HFFc6 (cell line): ENCODE results near the gene MYMK. TPM values are rescaled to one million over a fixed set of nuclear protein-coding genes. Genes with fewer than 3 reads are reported as not detected.

ENCODE experiments used
- DNase-seq: peaks from one replicate; pipeline ENCODE4 v3.0.0-alpha.2; 2018
- H3K27ac Mint-ChIP-seq: 2 replicates; pipeline ENCODE4 v1.8.0; 2020; ENCODE audit warnings: mild to moderate bottlenecking, mixed read lengths
- H3K27me3 Mint-ChIP-seq: 2 replicates; pipeline ENCODE4 v1.8.0; 2021; ENCODE audit warnings: mild to moderate bottlenecking, moderate library complexity, mixed read lengths; ENCODE audit not compliant: insufficient read depth
- H3K36me3 Mint-ChIP-seq: 2 replicates; pipeline ENCODE4 v1.8.0; 2021; ENCODE audit warnings: low read depth, mixed read lengths
- H3K4me1 Mint-ChIP-seq: 2 replicates; pipeline ENCODE4 v1.8.0; 2020; ENCODE audit warnings: low read depth, mixed read lengths
- H3K4me3 Mint-ChIP-seq: 2 replicates; pipeline ENCODE4 v1.8.0; 2020; ENCODE audit warnings: mild to moderate bottlenecking, moderate library complexity, mixed read lengths
- H3K9me3 Mint-ChIP-seq: 2 replicates; pipeline ENCODE4 v1.8.0; 2020; ENCODE audit warnings: mild to moderate bottlenecking, mixed read lengths
- CTCF ChIP-seq: fragments of 200-600 bp; sonication (generic); IDR thresholded peaks from 2 replicates; pipeline ENCODE4 v1.5.0; 2021; ENCODE audit warnings: antibody characterized with exemption, mild to moderate bottlenecking
- total RNA-seq, 6 experiments: library from RNA; stranded (reverse); fragmentation: NEBNext Ultra II Directional; extraction: Animal tissue kit (Norgen Biotek cat#: 25700); gene quantifications; 2 replicates in 1 of 6; 3 replicates in 5 of 6; pipeline ENCODE4 v1.2.3, GENCODE V29; 2021

The MYMK gene
- total RNA-seq, 6 experiments from 2014 or later: not detected

- H3K27ac Mint-ChIP-seq: no peak overlapping the region
- H3K4me3 Mint-ChIP-seq: no peak overlapping the region
- H3K9me3 Mint-ChIP-seq: no peaks in the 10 kb centered on the region
- H3K36me3 Mint-ChIP-seq: no peaks in the 10 kb centered on the region
- TF ChIP-seq CTCF: no peak
- no peak for DNase-seq
- H3K4me1 Mint-ChIP-seq: no peaks in the 10 kb centered on the region
- no peaks in the 10 kb centered on the region; the same call in 1 of the 2 replicates for H3K27me3 Mint-ChIP-seq
Measured at GRCh38 chr9:133472277-133472645, 52.5 kb downstream of the MYMK start.

GRCh38 chr9:133471551-133472276, 53.0 kb downstream of the MYMK start:
- no peaks in the 10 kb centered on the region; the same call in 1 of the 2 replicates for H3K27me3 Mint-ChIP-seq
- H3K4me3 Mint-ChIP-seq: no peak overlapping the region
- no peak for DNase-seq
- no peaks in the 10 kb centered on the region for H3K36me3 Mint-ChIP-seq
- H3K4me1 Mint-ChIP-seq: no peaks in the 10 kb centered on the region
- no peaks in the 10 kb centered on the region for H3K9me3 Mint-ChIP-seq
- no peak overlapping the region for H3K27ac Mint-ChIP-seq
- no peak for TF ChIP-seq CTCF

DNA sequence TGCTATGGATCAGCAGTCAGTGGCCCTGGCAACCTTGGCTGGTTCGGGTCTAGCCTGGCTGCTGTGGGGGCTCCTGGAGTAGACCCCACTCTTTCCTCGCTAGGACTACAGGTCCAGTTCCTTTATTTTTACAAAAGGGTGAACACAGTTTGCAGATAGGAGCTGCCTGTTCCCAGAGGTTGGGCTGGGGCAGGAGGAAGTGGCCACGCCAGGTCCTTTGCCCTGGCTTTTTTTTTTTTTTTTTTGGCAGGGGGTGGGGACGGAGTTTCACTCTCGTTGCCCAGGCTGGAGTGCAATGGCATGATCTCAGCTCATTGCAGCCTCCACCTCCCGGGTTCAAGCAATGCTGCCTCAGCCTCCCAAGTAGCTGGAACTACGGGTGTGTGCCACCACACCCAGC, 53.8 kb downstream of the MYMK start:
- no peak overlapping the region for H3K27ac Mint-ChIP-seq
- H3K9me3 Mint-ChIP-seq: no peaks in the 10 kb centered on the region
- DNase-seq: no peak
- no peak overlapping the region for H3K4me3 Mint-ChIP-seq
- no peaks in the 10 kb centered on the region; the same call in 1 of the 2 replicates for H3K27me3 Mint-ChIP-seq
- no peak for TF ChIP-seq CTCF
- no peaks in the 10 kb centered on the region for H3K4me1 Mint-ChIP-seq
- H3K36me3 Mint-ChIP-seq: no peaks in the 10 kb centered on the region

- no peak overlapping the region for H3K27ac Mint-ChIP-seq
- no peaks in the 10 kb centered on the region for H3K9me3 Mint-ChIP-seq
- DNase-seq: no peak
- no peak for TF ChIP-seq CTCF
- no peaks in the 10 kb centered on the region; the same call in 1 of the 2 replicates for H3K27me3 Mint-ChIP-seq
- H3K4me3 Mint-ChIP-seq: no peak overlapping the region
- no peaks in the 10 kb centered on the region for H3K36me3 Mint-ChIP-seq
- no peaks in the 10 kb centered on the region for H3K4me1 Mint-ChIP-seq
Measured at GRCh38 chr9:133470427-133470924, 54.3 kb downstream of the MYMK start.

- Mint-ChIP-seq H3K27me3 (no peaks in the 10 kb centered on the region; the same call in 1 of the 2 replicates), H3K4me1 (no peaks in the 10 kb centered on the region), H3K36me3 (no peaks in the 10 kb centered on the region), H3K9me3 (no peaks in the 10 kb centered on the region), H3K4me3 (no peak overlapping the region), H3K27ac (no peak overlapping the region)
- no peak for TF ChIP-seq CTCF
- DNase-seq: no peak
Measured at GRCh38 chr9:133468777-133469421, 55.9 kb downstream of the MYMK start.
